KMS-11 (cell line): Measurements from ENCODE around the gene B3GAT3.

ENCODE experiments used
- H2AFZ ChIP-seq: fragments of 200-600 bp; sonication (generic); 2 replicates; pipeline ENCODE4 v1.6.1; 2016; ENCODE audit warnings: antibody characterized with exemption, mixed run types, low read depth
- H3K27ac ChIP-seq: fragments of 200-600 bp; sonication (generic); 2 replicates; pipeline ENCODE4 v1.6.1; 2016; ENCODE audit warnings: mild to moderate bottlenecking, mixed run types
- H3K27me3 ChIP-seq: fragments of 200-600 bp; sonication (generic); 2 replicates; pipeline ENCODE4 v1.6.1; 2017; ENCODE audit warnings: mild to moderate bottlenecking, low read depth, mixed run types, moderate library complexity; ENCODE audit not compliant: insufficient read depth
- H3K36me3 ChIP-seq: fragments of 200-600 bp; sonication (generic); 2 replicates; pipeline ENCODE4 v1.6.1; 2017; ENCODE audit warnings: mild to moderate bottlenecking, mixed run types; ENCODE audit not compliant: insufficient read depth
- H3K4me1 ChIP-seq: fragments of 200-600 bp; sonication (generic); 2 replicates; pipeline ENCODE4 v1.6.1; 2016; ENCODE audit warnings: mild to moderate bottlenecking, low read depth, mixed run types; ENCODE audit not compliant: poor library complexity, severe bottlenecking
- H3K4me2 ChIP-seq: fragments of 200-600 bp; sonication (generic); 2 replicates; pipeline ENCODE4 v1.7.0; 2016; ENCODE audit warnings: mild to moderate bottlenecking, mixed run types
- H3K4me3 ChIP-seq: fragments of 200-600 bp; sonication (generic); IDR thresholded peaks from 2 replicates; pipeline ENCODE4 v1.6.1; 2017; ENCODE audit warnings: low read depth, low read length, mixed read lengths; ENCODE audit not compliant: insufficient read depth
- H3K79me2 ChIP-seq: fragments of 200-600 bp; sonication (generic); 2 replicates; pipeline ENCODE4 v1.6.1; 2016; ENCODE audit warnings: low read depth, mixed run types; ENCODE audit not compliant: insufficient read depth
- H3K9ac ChIP-seq: fragments of 200-600 bp; sonication (generic); 2 replicates; pipeline ENCODE4 v1.6.1; 2016; ENCODE audit warnings: mild to moderate bottlenecking, mixed run types
- H4K20me1 ChIP-seq: fragments of 200-600 bp; sonication (generic); 2 replicates; pipeline ENCODE4 v1.6.1; 2016; ENCODE audit warnings: mild to moderate bottlenecking, mixed run types; ENCODE audit not compliant: insufficient read depth
- CTCF ChIP-seq: fragments of 200-600 bp; sonication (generic); conservative IDR thresholded peaks from 2 replicates; pipeline ENCODE4 v1.6.1; 2017; ENCODE audit warnings: low read depth, mild to moderate bottlenecking, antibody characterized with exemption, low read length, moderate library complexity, mixed read lengths

B3GAT3 gene

GRCh38 chr11:62649486-62649885 lies 27.7 kb upstream of the B3GAT3 start:
- Histone ChIP-seq H4K20me1 (no peaks in the 10 kb centered on the region), H3K4me3 (no peak overlapping the region), H3K79me2 (peaks cover 48% of the 10 kb centered on the region), H3K27me3 (no peaks in the 10 kb centered on the region), H3K27ac (no peak overlapping the region), H3K9ac (no peak overlapping the region), H2AFZ (no peak overlapping the region), H3K4me1 (peaks cover 40% of the 10 kb centered on the region), H3K36me3 (no peaks in the 10 kb centered on the region), H3K4me2 (no peak overlapping the region)
- TF ChIP-seq CTCF, result no peak

- no peaks in the 10 kb centered on the region for H3K36me3 ChIP-seq
- H4K20me1 ChIP-seq, result no peaks in the 10 kb centered on the region
- peaks cover 53% of the 10 kb centered on the region for H3K79me2 ChIP-seq
Observed at GRCh38 chr11:62648967-62649364, 27.2 kb upstream of the B3GAT3 start.

GRCh38 chr11:62648185-62648966 lies 26.6 kb upstream of the B3GAT3 start:
- H3K4me3 ChIP-seq, result no peak overlapping the region
- H4K20me1 ChIP-seq, result no peaks in the 10 kb centered on the region
- no peak overlapping the region for H2AFZ ChIP-seq
- no peak overlapping the region for H3K27ac ChIP-seq
- TF ChIP-seq CTCF, result no peak
- H3K4me1 ChIP-seq, result peaks cover 42% of the 10 kb centered on the region
- no peak overlapping the region for H3K9ac ChIP-seq
- no peaks in the 10 kb centered on the region for H3K27me3 ChIP-seq
- H3K4me2 ChIP-seq, result no peak overlapping the region
- H3K36me3 ChIP-seq, result no peaks in the 10 kb centered on the region
- H3K79me2 ChIP-seq, result peaks cover 59% of the 10 kb centered on the region

More at GRCh38 chr11:62648967-62649364, 27.2 kb upstream of the B3GAT3 start:
- H3K4me3 ChIP-seq, result no peak overlapping the region
- no peak overlapping the region for H3K9ac ChIP-seq
- no peak overlapping the region for H3K27ac ChIP-seq
- no peak overlapping the region for H2AFZ ChIP-seq
- H3K4me2 ChIP-seq, result no peak overlapping the region
- H3K4me1 ChIP-seq, result peaks cover 43% of the 10 kb centered on the region
- H3K27me3 ChIP-seq, result no peaks in the 10 kb centered on the region
- no peak for TF ChIP-seq CTCF

- no peak overlapping the region for H3K4me3 ChIP-seq
- H3K27ac ChIP-seq, result no peak overlapping the region
- H3K27me3 ChIP-seq, result no peaks in the 10 kb centered on the region
- peaks cover 47% of the 10 kb centered on the region for H3K4me1 ChIP-seq
- no peak overlapping the region for H3K9ac ChIP-seq
- no peak for TF ChIP-seq CTCF
- H2AFZ ChIP-seq, result no peak overlapping the region
- H3K79me2 ChIP-seq, result peaks cover 62% of the 10 kb centered on the region
- H3K4me2 ChIP-seq, result no peak overlapping the region
- H4K20me1 ChIP-seq, result no peaks in the 10 kb centered on the region
- peaks cover 5% of the 10 kb centered on the region; the same call in 1 of the 2 replicates for H3K36me3 ChIP-seq
Observed at GRCh38 chr11:62647609-62648005, 25.8 kb upstream of the B3GAT3 start.
